Right renal pelvis (tissue), 4 donors: ENCODE data around the gene PNRC2. TPM values are rescaled to one million over a fixed set of nuclear protein-coding genes. Genes with fewer than 3 reads are reported as not detected.

Source experiments
- DNase-seq, 4 donors: peaks; one replicate each; pipeline ENCODE4 v3.0.0-alpha.2; 2013; ENCODE audit warnings: low read depth in 4 of 4, low spot score in 3 of 4, missing footprints in 1 of 4
- polyA plus RNA-seq, 4 donors: library from polyadenylated mRNA; unstranded; fragments of 120-200 nt; gene quantifications; one replicate each; pipeline ENCODE4 v1.2.1, GENCODE V29; 2013; ENCODE audit not compliant: insufficient read length in 4 of 4

The PNRC2 gene
- 100 to 1,000 TPM; 199 to 236 (median 217) TPM for polyA plus RNA-seq

- DNase-seq: peak; percentile 92 to 94 (median 94)
Measured at GRCh38 chr1:23959461-23960290, at the start of gene PNRC2. TSS of gene PNRC2 (plus strand) at chr1:23959828. CDS start at chr1:23961458, 1,630 bp downstream.

- no peak for DNase-seq
Measured at GRCh38 chr1:23910144-23910543, 49.5 kb upstream of the PNRC2 start.

- no peak for DNase-seq
Measured at GRCh38 chr1:23910553-23911246, 48.9 kb upstream of the PNRC2 start.

- no peak for DNase-seq
Measured at GRCh38 chr1:23911921-23912320, 47.7 kb upstream of the PNRC2 start.

- DNase-seq: no peak
Measured at GRCh38 chr1:23913212-23913880, 46.3 kb upstream of the PNRC2 start, which contains the start of gene CNR2. TSS of gene CNR2 (minus strand) at chr1:23913362. CDS start at chr1:23875617, 37,745 bp downstream.

- DNase-seq: no peak
Measured at GRCh38 chr1:23914921-23915320, 44.7 kb upstream of the PNRC2 start.

GRCh38 chr1:23915466-23915865, 44.2 kb upstream of the PNRC2 start:
- no peak for DNase-seq

- peak; percentile 34 to 58 (median 54) for DNase-seq
Measured at GRCh38 chr1:23916209-23917131, 43.2 kb upstream of the PNRC2 start.

GRCh38 chr1:23922321-23922943, 37.2 kb upstream of the PNRC2 start:
- no peak for DNase-seq

- DNase-seq: no peak
Measured at GRCh38 chr1:23923592-23924499, 35.8 kb upstream of the PNRC2 start.

GRCh38 chr1:23924601-23925000, 35.0 kb upstream of the PNRC2 start:
- no peak for DNase-seq

GRCh38 chr1:23925279-23925678, 34.3 kb upstream of the PNRC2 start:
- DNase-seq: no peak

- no peak for DNase-seq
Measured at GRCh38 chr1:23927097-23927496, 32.5 kb upstream of the PNRC2 start.

GRCh38 chr1:23928789-23929188, 30.8 kb upstream of the PNRC2 start:
- no peak for DNase-seq

- no peak for DNase-seq
Measured at GRCh38 chr1:23930270-23930669, 29.4 kb upstream of the PNRC2 start.

GRCh38 chr1:23930861-23931490, 28.7 kb upstream of the PNRC2 start:
- no peak for DNase-seq

- no peak for DNase-seq
Measured at GRCh38 chr1:23931491-23931880, 28.1 kb upstream of the PNRC2 start.

- no peak for DNase-seq
Measured at GRCh38 chr1:23936481-23937176, 23.0 kb upstream of the PNRC2 start.
